ENCODE data around the gene MAN1B1. TPM values are rescaled to one million over a fixed set of nuclear protein-coding genes. Genes with fewer than 3 reads are reported as not detected.

Gene MAN1B1
- total RNA-seq, 4 donors from 2014 or later = 52.1 to 99.2 (median 63.1) TPM

DNA sequence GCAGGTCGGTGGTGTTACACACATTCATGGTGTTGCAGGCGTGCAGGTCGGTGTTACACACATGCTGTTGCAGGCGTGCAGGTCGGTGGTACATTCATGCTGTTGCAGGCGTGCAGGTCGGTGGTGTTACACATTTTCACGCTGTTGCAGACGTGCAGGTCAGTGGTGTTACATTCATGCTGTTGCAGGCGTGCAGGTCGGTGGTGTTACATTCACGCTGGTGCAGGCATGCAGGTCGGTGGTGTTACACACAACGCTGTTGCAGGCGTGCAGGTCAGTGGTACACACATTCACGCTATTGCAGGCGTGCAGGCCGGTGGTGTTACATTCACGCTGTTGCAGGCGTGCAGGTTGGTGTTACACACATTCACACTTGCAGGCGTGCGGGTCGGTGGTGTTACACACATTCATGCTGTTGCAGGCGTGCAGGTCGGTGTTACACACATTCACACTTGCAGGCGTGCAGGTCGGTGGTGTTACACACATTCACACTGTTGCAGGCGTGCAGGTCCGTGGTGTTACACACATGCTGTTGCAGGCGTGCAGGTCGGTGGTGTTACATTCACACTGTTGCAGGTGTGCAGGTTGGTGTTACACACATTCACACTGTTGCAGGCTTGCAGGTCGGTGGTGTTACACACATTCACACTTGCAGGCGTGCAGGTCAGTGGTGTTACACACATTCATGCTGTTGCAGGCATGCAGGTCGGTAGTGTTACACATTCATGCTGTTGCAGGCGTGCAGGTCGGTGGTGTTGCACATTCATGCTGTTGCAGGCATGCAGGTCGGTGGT lies 16.6 kb downstream of the MAN1B1 start:
- H3K9me3 ChIP-seq = no peaks in the 10 kb centered on the region
- H3K27ac ChIP-seq = no peak overlapping the region
- no peaks in the 10 kb centered on the region for H3K4me1 ChIP-seq
- no peak for DNase-seq (ENCODE audit: low spot score in 2 of 2)
- no peaks in the 10 kb centered on the region for H3K27me3 ChIP-seq
- H3K4me3 ChIP-seq = no peak overlapping the region
- TF ChIP-seq POLR2AphosphoS5 (IDR thresholded peaks at IDR 0.05) = no peak
- no peak for TF ChIP-seq POLR2A (IDR thresholded peaks at IDR 0.05)
- no peak for TF ChIP-seq EP300 (IDR thresholded peaks at IDR 0.05)
- TF ChIP-seq, protein P1, sequence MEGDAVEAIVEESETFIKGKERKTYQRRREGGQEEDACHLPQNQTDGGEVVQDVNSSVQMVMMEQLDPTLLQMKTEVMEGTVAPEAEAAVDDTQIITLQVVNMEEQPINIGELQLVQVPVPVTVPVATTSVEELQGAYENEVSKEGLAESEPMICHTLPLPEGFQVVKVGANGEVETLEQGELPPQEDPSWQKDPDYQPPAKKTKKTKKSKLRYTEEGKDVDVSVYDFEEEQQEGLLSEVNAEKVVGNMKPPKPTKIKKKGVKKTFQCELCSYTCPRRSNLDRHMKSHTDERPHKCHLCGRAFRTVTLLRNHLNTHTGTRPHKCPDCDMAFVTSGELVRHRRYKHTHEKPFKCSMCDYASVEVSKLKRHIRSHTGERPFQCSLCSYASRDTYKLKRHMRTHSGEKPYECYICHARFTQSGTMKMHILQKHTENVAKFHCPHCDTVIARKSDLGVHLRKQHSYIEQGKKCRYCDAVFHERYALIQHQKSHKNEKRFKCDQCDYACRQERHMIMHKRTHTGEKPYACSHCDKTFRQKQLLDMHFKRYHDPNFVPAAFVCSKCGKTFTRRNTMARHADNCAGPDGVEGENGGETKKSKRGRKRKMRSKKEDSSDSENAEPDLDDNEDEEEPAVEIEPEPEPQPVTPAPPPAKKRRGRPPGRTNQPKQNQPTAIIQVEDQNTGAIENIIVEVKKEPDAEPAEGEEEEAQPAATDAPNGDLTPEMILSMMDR (IDR thresholded peaks at IDR 0.05) = no peak
- WGBS = 93% methylated on average over 31 of the region's 37 CpGs
- peaks cover 98% of the 10 kb centered on the region for H3K36me3 ChIP-seq

DNA sequence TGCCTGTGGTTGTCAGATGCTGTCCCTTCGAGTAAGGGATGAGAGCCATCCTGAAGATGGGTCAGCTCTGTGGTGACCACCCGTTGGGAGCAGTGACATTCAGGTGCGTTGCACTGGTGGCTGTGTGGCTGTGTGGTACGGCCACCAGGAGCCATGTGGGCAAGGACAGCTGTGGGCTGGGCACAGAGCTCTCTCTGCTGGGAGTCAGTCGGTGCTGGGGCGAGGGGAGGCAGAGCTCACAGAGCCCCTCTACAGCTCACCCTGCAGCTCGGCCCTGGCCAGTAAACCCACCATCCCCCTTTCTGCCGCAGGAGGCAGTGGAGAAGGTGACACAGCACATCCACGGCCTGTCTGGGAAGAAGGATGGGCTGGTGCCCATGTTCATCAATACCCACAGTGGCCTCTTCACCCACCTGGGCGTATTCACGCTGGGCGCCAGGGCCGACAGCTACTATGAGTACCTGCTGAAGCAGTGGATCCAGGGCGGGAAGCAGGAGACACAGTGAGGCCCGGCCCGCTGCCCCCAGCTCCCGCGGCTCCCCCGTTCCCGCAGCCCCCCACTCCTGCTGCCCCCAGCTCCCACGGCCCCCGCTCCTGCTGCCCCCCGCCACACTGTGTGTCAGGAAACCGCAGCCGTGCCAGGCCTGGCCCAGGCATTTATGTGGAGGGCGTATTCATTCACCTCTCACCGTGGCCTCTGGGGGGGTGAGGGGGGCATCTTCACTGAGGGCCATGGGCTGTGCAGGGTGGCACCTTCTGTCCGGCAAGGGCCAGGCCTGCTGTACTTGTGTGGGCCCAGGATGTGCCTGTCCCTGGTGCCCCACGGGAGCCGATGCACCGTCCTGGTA lies 19.3 kb downstream of the MAN1B1 start:
- Histone ChIP-seq H3K4me1 (no peaks in the 10 kb centered on the region), H3K27ac (no peak overlapping the region), H3K9me3 (no peaks in the 10 kb centered on the region), H3K4me3 (no peak overlapping the region), H3K27me3 (no peaks in the 10 kb centered on the region), H3K36me3 (peaks cover 100% of the 10 kb centered on the region)
- TF ChIP-seq POLR2A (IDR thresholded peaks at IDR 0.05) (no peak), POLR2AphosphoS5 (IDR thresholded peaks at IDR 0.05) (no peak), EP300 (IDR thresholded peaks at IDR 0.05) (no peak)
- TF ChIP-seq, protein P1 (IDR thresholded peaks at IDR 0.05) = no peak
- no peak for DNase-seq (ENCODE audit: low spot score in 2 of 2)
- 95% methylated on average over 13 of the region's 31 CpGs for WGBS

DNA sequence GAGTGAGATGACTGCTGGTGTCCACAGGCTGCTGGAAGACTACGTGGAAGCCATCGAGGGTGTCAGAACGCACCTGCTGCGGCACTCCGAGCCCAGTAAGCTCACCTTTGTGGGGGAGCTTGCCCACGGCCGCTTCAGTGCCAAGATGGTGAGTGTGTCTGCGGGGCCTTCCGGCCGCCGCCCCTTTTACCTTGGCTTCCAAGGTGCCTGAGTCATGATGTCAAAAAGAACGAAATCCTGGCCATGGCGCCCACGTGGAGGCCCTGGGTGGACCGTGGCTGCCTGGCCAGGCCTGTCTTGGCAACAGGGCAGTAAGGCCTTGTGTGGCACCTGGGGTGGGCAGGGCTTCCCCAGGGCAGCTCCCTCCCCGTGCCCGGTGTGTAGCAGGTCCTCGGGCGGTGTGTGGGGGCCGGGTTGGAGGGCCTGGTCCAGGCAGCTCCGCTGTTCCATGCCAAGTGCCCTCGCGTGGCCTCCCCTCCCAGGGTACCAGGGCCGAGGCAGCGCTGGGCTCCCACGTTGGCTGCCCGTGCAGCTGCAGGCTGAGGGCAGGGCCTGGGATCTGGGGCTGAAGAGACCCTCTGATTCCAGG lies 20.0 kb downstream of the MAN1B1 start:
- no peak for DNase-seq (ENCODE audit: low spot score in 2 of 2)
- peaks cover 100% of the 10 kb centered on the region for H3K36me3 ChIP-seq
- TF ChIP-seq, protein P1 (IDR thresholded peaks at IDR 0.05) = no peak
- no peak for TF ChIP-seq POLR2A (IDR thresholded peaks at IDR 0.05)
- TF ChIP-seq POLR2AphosphoS5 (IDR thresholded peaks at IDR 0.05) = no peak
- TF ChIP-seq EP300 (IDR thresholded peaks at IDR 0.05) = no peak
- H3K4me1 ChIP-seq = no peaks in the 10 kb centered on the region
- WGBS = 95% methylated on average over 8 of the region's 27 CpGs
- H3K4me3 ChIP-seq = no peak overlapping the region
- H3K27ac ChIP-seq = no peak overlapping the region
- H3K9me3 ChIP-seq = no peaks in the 10 kb centered on the region
- no peaks in the 10 kb centered on the region for H3K27me3 ChIP-seq

DNA sequence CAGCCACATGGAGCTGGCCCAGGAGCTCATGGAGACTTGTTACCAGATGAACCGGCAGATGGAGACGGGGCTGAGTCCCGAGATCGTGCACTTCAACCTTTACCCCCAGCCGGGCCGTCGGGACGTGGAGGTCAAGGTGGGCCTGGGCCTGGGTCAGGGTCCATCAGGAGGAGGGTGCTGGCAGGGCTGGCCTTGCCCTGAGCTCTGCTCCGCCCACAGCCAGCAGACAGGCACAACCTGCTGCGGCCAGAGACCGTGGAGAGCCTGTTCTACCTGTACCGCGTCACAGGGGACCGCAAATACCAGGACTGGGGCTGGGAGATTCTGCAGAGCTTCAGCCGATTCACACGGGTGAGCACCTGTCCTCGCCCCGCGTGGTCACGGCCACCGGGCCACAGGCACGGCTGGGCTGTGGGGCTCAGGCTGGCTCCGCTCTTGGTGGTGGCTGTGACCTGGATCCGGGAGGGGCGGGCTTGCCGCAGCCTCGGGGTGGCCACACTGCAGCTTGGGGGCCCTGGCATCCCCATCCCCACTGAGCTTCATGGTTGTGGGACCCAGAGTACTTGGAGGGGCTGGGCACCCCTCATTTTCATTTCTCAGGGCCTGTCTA lies 20.6 kb downstream of the MAN1B1 start:
- Histone ChIP-seq H3K27me3 (no peaks in the 10 kb centered on the region), H3K4me1 (no peaks in the 10 kb centered on the region), H3K36me3 (peaks cover 100% of the 10 kb centered on the region), H3K4me3 (no peak overlapping the region), H3K27ac (no peak overlapping the region), H3K9me3 (no peaks in the 10 kb centered on the region)
- TF ChIP-seq POLR2AphosphoS5 (IDR thresholded peaks at IDR 0.05) (no peak), POLR2A (IDR thresholded peaks at IDR 0.05) (no peak), EP300 (IDR thresholded peaks at IDR 0.05) (no peak)
- TF ChIP-seq, protein P1 (IDR thresholded peaks at IDR 0.05) = no peak
- 93% methylated on average over 8 of the region's 27 CpGs for WGBS
- no peak for DNase-seq (ENCODE audit: low spot score in 2 of 2)
